HG03139 (cell line): ENCODE data around the gene COL5A2.

Experiments used
- ATAC-seq: cut with Tn5 transposase; IDR thresholded peaks from one replicate; pipeline ENCODE4 v1.9.1; 2021; ENCODE audit not compliant: unreplicated experiment

The COL5A2 gene

GRCh38 chr2:189150033-189150432, 29.5 kb downstream of the COL5A2 start:
- no peak for ATAC-seq

- no peak for ATAC-seq
Measured at GRCh38 chr2:189147989-189148388, 31.6 kb downstream of the COL5A2 start.

GRCh38 chr2:189147361-189147760, 32.2 kb downstream of the COL5A2 start:
- no peak for ATAC-seq

- no peak for ATAC-seq
Measured at GRCh38 chr2:189146553-189146952, 33.0 kb downstream of the COL5A2 start.

- no peak for ATAC-seq
Measured at GRCh38 chr2:189144700-189145211, 34.8 kb downstream of the COL5A2 start.

- ATAC-seq = no peak
Measured at GRCh38 chr2:189143925-189144324, 35.6 kb downstream of the COL5A2 start.

GRCh38 chr2:189142893-189143759, 36.4 kb downstream of the COL5A2 start:
- ATAC-seq = peak; percentile 100

GRCh38 chr2:189138800-189139199, 40.8 kb downstream of the COL5A2 start:
- ATAC-seq = no peak

GRCh38 chr2:189137519-189137918, 42.0 kb downstream of the COL5A2 start:
- ATAC-seq = no peak

- ATAC-seq = no peak
Measured at GRCh38 chr2:189134485-189134884, 45.1 kb downstream of the COL5A2 start.

- no peak for ATAC-seq
Measured at GRCh38 chr2:189131991-189132390, 47.6 kb downstream of the COL5A2 start.

- ATAC-seq = no peak
Measured at GRCh38 chr2:189129971-189130370, 49.6 kb downstream of the COL5A2 start.

GRCh38 chr2:189128970-189129369, 50.6 kb downstream of the COL5A2 start:
- no peak for ATAC-seq

- no peak for ATAC-seq
Measured at GRCh38 chr2:189127756-189128155, 51.8 kb downstream of the COL5A2 start.

- no peak for ATAC-seq
Measured at GRCh38 chr2:189125195-189125594, 54.4 kb downstream of the COL5A2 start.

- ATAC-seq = no peak
Measured at GRCh38 chr2:189124175-189124574, 55.4 kb downstream of the COL5A2 start.

- no peak for ATAC-seq
Measured at GRCh38 chr2:189118386-189118785, 61.2 kb downstream of the COL5A2 start.

- ATAC-seq = no peak
Measured at GRCh38 chr2:189116979-189117378, 62.6 kb downstream of the COL5A2 start.

GRCh38 chr2:189116087-189116486, 63.5 kb downstream of the COL5A2 start:
- ATAC-seq = no peak

- ATAC-seq = no peak
Measured at GRCh38 chr2:189115126-189115525, 64.4 kb downstream of the COL5A2 start.

- no peak for ATAC-seq
Measured at GRCh38 chr2:189113963-189114362, 65.6 kb downstream of the COL5A2 start.

- no peak for ATAC-seq
Measured at GRCh38 chr2:189111063-189111715, 68.4 kb downstream of the COL5A2 start.
